Measurements from ENCODE around the gene NUCB1. TPM values are rescaled to one million over a fixed set of nuclear protein-coding genes. Genes with fewer than 3 reads are reported as not detected.
"Not testable (repeated sequence)": the region's sequence is repeated elsewhere in the genome, so short reads cannot be mapped to it uniquely, and the experiment has no call there.

Gene NUCB1
- total RNA-seq, 4 donors from 2014 or later: 83.9 to 162 (median 148) TPM

DNA sequence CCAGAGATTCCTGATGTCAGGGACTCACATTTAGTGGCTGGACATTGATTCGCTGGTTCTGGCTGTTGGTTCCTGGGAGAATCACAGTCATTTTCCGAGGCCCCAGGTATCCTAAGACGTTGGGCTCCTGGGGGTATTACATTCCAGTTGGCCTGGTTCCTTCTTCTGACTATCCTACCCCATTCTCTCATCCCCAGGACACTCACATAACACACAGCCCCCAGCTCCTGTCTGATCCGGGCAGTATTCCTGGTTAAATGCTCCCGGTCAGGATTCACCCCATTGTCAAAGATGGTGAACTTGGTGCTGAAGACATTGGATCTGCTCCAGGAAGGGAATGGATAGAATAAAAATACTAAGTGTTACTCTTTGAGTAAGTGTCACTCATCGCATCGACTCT is 16.4 kb upstream of the NUCB1 start:
- no peaks in the 10 kb centered on the region for H3K36me3 ChIP-seq
- ATAC-seq (no peak), DNase-seq (no peak)
- no peaks in the 10 kb centered on the region for H3K27me3 ChIP-seq
- peaks cover 0 to under 1% of the 10 kb centered on the region in 2 donors for H3K4me1 ChIP-seq
- no peak overlapping the region for H3K27ac ChIP-seq
- no peak overlapping the region for H3K4me3 ChIP-seq
- intact Hi-C loops (cut with DNase I; ENCODE audit: low total_unique reads) (no loop called here), in situ Hi-C loops (cut with MboI; ENCODE audit: low sequenced_read_pairs in 4 of 4) (no loop called here)
- H3K9me3 ChIP-seq: no peaks in the 10 kb centered on the region
- no peak for TF ChIP-seq CTCF (IDR thresholded peaks at IDR 0.05 in 4 of 5, conservative IDR thresholded peaks at IDR 0.05 in 1 of 5)
- no peak for TF ChIP-seq POLR2A (IDR thresholded peaks at IDR 0.05)

DNA sequence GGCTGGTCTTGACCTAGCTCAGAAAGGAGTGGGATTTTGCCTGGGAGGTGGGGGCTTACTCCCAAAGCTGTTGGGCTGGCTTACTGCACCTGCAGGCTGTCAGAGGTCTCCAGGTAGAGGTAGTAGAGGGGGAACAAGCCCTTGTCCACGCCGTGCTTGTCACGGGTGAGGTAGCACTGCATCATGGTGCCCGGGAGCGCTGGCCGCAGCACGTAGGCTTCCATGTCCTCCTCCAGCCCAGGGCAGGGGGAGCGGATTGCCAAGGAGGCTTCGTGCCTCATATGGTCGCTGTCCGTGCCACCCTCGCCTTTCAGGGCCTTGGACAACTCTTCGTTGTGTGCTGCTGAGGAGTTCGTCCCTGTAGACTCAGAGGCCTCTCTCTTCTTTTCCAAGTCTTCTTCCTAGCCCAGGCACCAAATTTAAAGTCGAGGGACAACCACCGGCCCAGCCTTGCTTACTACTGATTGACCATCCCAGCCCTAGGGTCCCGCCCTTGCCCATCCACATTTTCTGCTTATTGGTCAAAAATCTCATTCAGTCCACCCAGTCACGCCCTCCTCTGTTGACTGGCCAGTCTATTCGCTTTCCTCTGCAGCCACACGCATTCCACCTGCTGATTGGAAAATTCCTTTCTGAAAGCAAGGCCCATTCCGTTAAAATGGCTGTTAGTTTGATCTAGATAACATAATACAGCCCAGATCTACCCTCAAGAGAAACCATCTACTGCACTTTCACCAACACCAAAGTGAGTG is 12.1 kb upstream of the NUCB1 start:
- H3K9me3 ChIP-seq: no peaks in the 10 kb centered on the region
- no peaks in the 10 kb centered on the region for H3K4me1 ChIP-seq
- no peaks in the 10 kb centered on the region for H3K27me3 ChIP-seq
- H3K27ac ChIP-seq: no peak overlapping the region
- H3K36me3 ChIP-seq: no peaks in the 10 kb centered on the region
- H3K4me3 ChIP-seq: no peak overlapping the region
- TF ChIP-seq POLR2A (IDR thresholded peaks at IDR 0.05) (no peak), CTCF (IDR thresholded peaks at IDR 0.05 in 4 of 5, conservative IDR thresholded peaks at IDR 0.05 in 1 of 5) (no peak)
- DNase-seq (no peak), ATAC-seq (no peak)
- intact Hi-C loops (cut with DNase I; ENCODE audit: low total_unique reads): no loop called here
- in situ Hi-C loops (cut with MboI; ENCODE audit: low sequenced_read_pairs in 4 of 4): no loop called here

DNA sequence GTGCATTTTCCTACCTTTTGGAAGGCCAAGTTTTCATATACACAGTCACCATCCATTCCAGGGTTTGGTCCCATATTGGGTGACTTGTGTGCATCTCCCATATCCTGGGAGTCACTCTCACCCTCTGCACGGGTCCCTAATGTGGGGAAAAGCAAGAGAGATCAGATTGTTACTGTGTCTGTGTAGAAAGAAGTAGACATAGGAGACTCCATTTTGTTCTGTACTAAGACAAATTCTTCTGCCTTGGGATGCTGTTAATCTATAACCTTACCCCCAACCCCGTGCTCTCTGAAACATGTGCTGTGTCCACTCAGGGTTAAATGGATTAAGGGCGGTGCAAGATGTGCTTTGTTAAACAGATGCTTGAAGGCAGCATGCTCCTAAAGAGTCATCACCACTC is 10.6 kb upstream of the NUCB1 start:
- H3K4me3 ChIP-seq; in situ Hi-C loops (cut with MboI; ENCODE audit: low sequenced_read_pairs in 4 of 4); H3K27me3 ChIP-seq; H3K27ac ChIP-seq; ATAC-seq; H3K9me3 ChIP-seq; DNase-seq; H3K4me1 ChIP-seq; H3K36me3 ChIP-seq; intact Hi-C loops (cut with DNase I; ENCODE audit: low total_unique reads): not testable (repeated sequence)

- H3K4me1 ChIP-seq: no peaks in the 10 kb centered on the region
- no peaks in the 10 kb centered on the region for H3K36me3 ChIP-seq
- no peak overlapping the region for H3K27ac ChIP-seq
- no peaks in the 10 kb centered on the region for H3K27me3 ChIP-seq
- H3K4me3 ChIP-seq: no peak overlapping the region
- no peaks in the 10 kb centered on the region for H3K9me3 ChIP-seq
- in situ Hi-C loops (cut with MboI; ENCODE audit: low sequenced_read_pairs in 4 of 4) (no loop called here), intact Hi-C loops (cut with DNase I; ENCODE audit: low total_unique reads) (no loop called here)
- DNase-seq (no peak), ATAC-seq (no peak)
- TF ChIP-seq CTCF (IDR thresholded peaks at IDR 0.05 in 4 of 5, conservative IDR thresholded peaks at IDR 0.05 in 1 of 5): no peak
- no peak for TF ChIP-seq POLR2A (IDR thresholded peaks at IDR 0.05)
These were observed 9.6 kb upstream of the NUCB1 start for GRCh38 chr19:48890551-48890950.

GRCh38 chr19:48895226-48895625 is 4.9 kb upstream of the NUCB1 start:
- Histone ChIP-seq H3K4me3 (peak overlapping the region in 2 of 4 donors; percentile 41 to 51), H3K4me1 (peaks cover 0 to 6% of the 10 kb centered on the region in 2 donors), H3K9me3 (no peaks in the 10 kb centered on the region), H3K27ac (peak overlapping the region in 1 of 4 donors; percentile 18), H3K36me3 (no peaks in the 10 kb centered on the region), H3K27me3 (no peaks in the 10 kb centered on the region)
- ATAC-seq (no peak), DNase-seq (no peak)
- in situ Hi-C loops (cut with MboI; ENCODE audit: low sequenced_read_pairs in 4 of 4): no loop called here
- TF ChIP-seq POLR2A (IDR thresholded peaks at IDR 0.05) (no peak), CTCF (IDR thresholded peaks at IDR 0.05 in 4 of 5, conservative IDR thresholded peaks at IDR 0.05 in 1 of 5) (no peak)
- intact Hi-C loops (cut with DNase I; ENCODE audit: low total_unique reads): no loop called here
